ENCODE results near the gene TPRG1. TPM values are rescaled to one million over a fixed set of nuclear protein-coding genes. Genes with fewer than 3 reads are reported as not detected.

Gene TPRG1
- polyA plus RNA-seq, 1 experiment, result 0.42 TPM

DNA sequence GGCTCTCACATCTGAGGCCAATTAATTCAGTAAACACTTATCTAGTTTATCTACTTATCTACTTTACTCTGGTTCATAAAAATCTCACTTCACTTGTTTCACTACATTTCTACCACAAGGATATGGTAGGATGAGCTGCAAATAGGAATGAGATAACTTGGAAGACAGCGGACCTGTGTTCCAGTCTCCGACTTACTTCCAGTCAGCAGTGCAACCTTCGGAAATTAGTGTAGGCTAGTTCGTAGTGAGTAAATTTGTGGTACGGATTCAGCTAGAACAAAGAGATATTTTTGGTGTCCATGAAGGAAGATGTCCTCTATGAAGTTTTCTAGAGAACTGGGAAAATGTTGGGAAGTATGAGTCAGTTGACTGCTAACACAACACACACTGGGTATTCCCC lies 66.3 kb downstream of the TPRG1 start:
- no peak for DNase-seq (ENCODE audit: low read depth, low spot score)
- Histone ChIP-seq H3K4me3 (ENCODE audit: low read depth, low read length) (no peak overlapping the region), H3K9me3 (ENCODE audit: control insufficient read depth, insufficient read depth, low read length) (no peaks in the 10 kb centered on the region), H3K27me3 (ENCODE audit: control insufficient read depth, insufficient read depth, low read length) (no peaks in the 10 kb centered on the region), H3K27ac (ENCODE audit: low read depth, low read length) (no peak overlapping the region)
- POLR2A ChIA-PET, result no interaction called here
- TF ChIP-seq CTCF (IDR thresholded peaks at IDR 0.05; ENCODE audit: low read depth, low read length), result no peak
- CTCF ChIA-PET, result no interaction called here

DNA sequence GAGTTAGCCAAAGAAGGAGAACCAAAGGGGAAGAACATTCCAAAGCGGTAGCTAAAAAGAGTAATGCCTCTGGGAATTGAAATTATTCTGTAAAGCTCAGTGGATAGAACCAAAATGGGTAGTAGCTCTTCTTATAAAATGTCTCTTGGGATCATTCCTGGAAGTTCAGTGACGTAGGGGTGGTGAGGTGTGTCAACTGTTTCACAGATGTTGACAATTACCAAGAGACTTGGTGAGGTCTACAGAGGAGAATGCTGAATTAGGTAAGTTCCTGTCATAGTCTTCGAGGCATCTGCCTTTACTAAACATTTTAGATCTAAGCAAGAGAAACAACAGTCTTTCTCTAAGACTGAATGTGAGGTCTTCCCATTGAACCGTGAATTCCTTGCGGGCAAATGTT lies 67.8 kb downstream of the TPRG1 start:
- CTCF ChIA-PET, result interaction anchor here (1.3 kb wide), 1 partner anchor 709 kb away, joined by 3 read pairs; no protein-coding TSS in a partner anchor
- Histone ChIP-seq H3K27ac (ENCODE audit: low read depth, low read length) (no peak overlapping the region), H3K4me3 (ENCODE audit: low read depth, low read length) (no peak overlapping the region), H3K27me3 (ENCODE audit: control insufficient read depth, insufficient read depth, low read length) (no peaks in the 10 kb centered on the region), H3K9me3 (ENCODE audit: control insufficient read depth, insufficient read depth, low read length) (no peaks in the 10 kb centered on the region)
- no peak for DNase-seq (ENCODE audit: low read depth, low spot score)
- TF ChIP-seq CTCF (IDR thresholded peaks at IDR 0.05; ENCODE audit: low read depth, low read length), result no peak
- POLR2A ChIA-PET, result no interaction called here

- no peak overlapping the region for H3K27ac ChIP-seq (ENCODE audit: low read depth, low read length)
- ChIA-PET POLR2A (no interaction called here), CTCF (no interaction called here)
- no peak overlapping the region for H3K4me3 ChIP-seq (ENCODE audit: low read depth, low read length)
- DNase-seq (ENCODE audit: low read depth, low spot score), result no peak
- no peaks in the 10 kb centered on the region for H3K27me3 ChIP-seq (ENCODE audit: control insufficient read depth, insufficient read depth, low read length)
- no peak for TF ChIP-seq CTCF (IDR thresholded peaks at IDR 0.05; ENCODE audit: low read depth, low read length)
- no peaks in the 10 kb centered on the region for H3K9me3 ChIP-seq (ENCODE audit: control insufficient read depth, insufficient read depth, low read length)
These were observed 78.2 kb downstream of the TPRG1 start for GRCh38 chr3:189249987-189250386.

DNA sequence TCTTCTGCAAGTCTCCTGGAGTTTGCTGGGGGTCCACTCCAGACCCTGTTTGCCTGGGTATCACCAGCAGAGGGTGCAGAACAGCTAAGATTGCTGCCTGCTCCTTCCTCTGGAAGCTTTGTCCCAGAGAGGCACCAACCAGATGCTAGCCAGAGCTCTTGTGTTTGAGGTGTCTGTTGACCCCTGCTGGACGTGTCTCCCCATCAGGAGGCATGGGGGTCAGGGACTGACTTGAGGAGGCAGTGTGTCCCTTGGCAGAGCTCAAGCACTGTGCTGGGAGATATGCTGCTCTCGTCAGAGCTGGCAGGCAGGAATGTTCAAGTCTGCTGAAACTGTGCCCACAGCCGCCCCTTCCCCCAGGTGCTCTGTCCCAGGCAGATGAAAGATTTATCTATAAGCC lies 86.5 kb downstream of the TPRG1 start:
- DNase-seq (ENCODE audit: low read depth, low spot score), result no peak
- no peak for TF ChIP-seq CTCF (IDR thresholded peaks at IDR 0.05; ENCODE audit: low read depth, low read length)
- Histone ChIP-seq H3K27me3 (ENCODE audit: control insufficient read depth, insufficient read depth, low read length) (peaks cover 4% of the 10 kb centered on the region), H3K9me3 (ENCODE audit: control insufficient read depth, insufficient read depth, low read length) (no peaks in the 10 kb centered on the region), H3K27ac (ENCODE audit: low read depth, low read length) (no peak overlapping the region), H3K4me3 (ENCODE audit: low read depth, low read length) (no peak overlapping the region)
- CTCF ChIA-PET, result no interaction called here
- POLR2A ChIA-PET, result no interaction called here

GRCh38 chr3:189260556-189261493 lies 89.1 kb downstream of the TPRG1 start:
- ChIA-PET POLR2A (no interaction called here), CTCF (no interaction called here)
- H3K4me3 ChIP-seq (ENCODE audit: low read depth, low read length), result no peak overlapping the region
- H3K27me3 ChIP-seq (ENCODE audit: control insufficient read depth, insufficient read depth, low read length), result peaks cover 4% of the 10 kb centered on the region
- H3K27ac ChIP-seq (ENCODE audit: low read depth, low read length), result no peak overlapping the region
- DNase-seq (ENCODE audit: low read depth, low spot score), result no peak
- TF ChIP-seq CTCF (IDR thresholded peaks at IDR 0.05; ENCODE audit: low read depth, low read length), result no peak
- H3K9me3 ChIP-seq (ENCODE audit: control insufficient read depth, insufficient read depth, low read length), result no peaks in the 10 kb centered on the region

All from AG04450 (cell line).